Measurements from ENCODE around the gene LRTM2.

LRTM2 gene

DNA sequence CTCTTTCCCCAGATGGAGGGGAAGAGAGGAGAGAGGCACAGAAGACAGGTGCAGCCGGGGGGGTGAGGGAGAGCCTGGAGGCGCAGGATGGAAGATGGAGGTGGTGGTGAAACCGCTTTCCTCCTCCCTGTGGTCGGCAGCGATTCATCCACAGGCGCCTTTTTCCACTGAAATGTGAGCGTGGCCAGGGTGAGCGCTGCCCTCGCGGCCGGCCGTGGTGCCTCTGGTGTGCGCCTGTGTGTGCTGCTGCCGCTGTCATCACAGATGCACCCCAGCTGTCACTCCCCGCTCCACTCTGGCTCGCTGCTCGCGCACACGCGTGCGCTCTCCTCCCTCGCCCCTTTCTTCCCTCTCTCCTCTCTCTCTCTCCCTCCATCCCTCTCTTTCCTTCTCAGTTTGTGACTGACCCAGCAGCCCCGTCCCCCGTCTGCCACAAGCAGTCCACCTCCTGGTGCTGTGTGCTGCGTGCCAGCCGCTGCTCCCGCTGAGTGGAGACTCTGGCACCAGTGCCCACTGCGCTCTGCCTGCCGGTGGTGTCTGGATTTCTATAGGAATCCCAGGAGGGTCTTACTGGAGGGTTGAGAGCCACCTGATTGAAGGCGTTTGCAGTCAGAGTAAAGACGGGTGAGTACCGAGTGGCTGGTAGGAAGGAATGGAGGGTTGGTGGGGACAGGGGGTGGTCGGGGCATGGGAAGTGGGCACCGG lies at the start of gene LRTM2:
Gene LRTM2 (plus strand): TSS at position 375 of the 705 bp plus-strand sequence. CDS start 7,584 bp downstream, outside the sequence.
- Histone ChIP-seq H3K27me3 (replicated peaks; ENCODE audit: control insufficient read depth, insufficient read depth, low read length) (peaks cover 9% of the 10 kb centered on the region; the same call in 1 of the 2 replicates), H3K36me3 (ENCODE audit: control insufficient read depth, insufficient read depth, low read length) (no peaks in the 10 kb centered on the region), H3K4me3 (replicated peaks; ENCODE audit: low read depth, low read length) (no peak within 1 kb of the TSS)
- TF ChIP-seq, protein P1, sequence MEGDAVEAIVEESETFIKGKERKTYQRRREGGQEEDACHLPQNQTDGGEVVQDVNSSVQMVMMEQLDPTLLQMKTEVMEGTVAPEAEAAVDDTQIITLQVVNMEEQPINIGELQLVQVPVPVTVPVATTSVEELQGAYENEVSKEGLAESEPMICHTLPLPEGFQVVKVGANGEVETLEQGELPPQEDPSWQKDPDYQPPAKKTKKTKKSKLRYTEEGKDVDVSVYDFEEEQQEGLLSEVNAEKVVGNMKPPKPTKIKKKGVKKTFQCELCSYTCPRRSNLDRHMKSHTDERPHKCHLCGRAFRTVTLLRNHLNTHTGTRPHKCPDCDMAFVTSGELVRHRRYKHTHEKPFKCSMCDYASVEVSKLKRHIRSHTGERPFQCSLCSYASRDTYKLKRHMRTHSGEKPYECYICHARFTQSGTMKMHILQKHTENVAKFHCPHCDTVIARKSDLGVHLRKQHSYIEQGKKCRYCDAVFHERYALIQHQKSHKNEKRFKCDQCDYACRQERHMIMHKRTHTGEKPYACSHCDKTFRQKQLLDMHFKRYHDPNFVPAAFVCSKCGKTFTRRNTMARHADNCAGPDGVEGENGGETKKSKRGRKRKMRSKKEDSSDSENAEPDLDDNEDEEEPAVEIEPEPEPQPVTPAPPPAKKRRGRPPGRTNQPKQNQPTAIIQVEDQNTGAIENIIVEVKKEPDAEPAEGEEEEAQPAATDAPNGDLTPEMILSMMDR (IDR thresholded peaks at IDR 0.05; ENCODE audit: insufficient read depth, low read length, poor library complexity, severe bottlenecking): no peak
- no peak for DNase-seq (ENCODE audit: extremely low read depth, insufficient read length)

DNA sequence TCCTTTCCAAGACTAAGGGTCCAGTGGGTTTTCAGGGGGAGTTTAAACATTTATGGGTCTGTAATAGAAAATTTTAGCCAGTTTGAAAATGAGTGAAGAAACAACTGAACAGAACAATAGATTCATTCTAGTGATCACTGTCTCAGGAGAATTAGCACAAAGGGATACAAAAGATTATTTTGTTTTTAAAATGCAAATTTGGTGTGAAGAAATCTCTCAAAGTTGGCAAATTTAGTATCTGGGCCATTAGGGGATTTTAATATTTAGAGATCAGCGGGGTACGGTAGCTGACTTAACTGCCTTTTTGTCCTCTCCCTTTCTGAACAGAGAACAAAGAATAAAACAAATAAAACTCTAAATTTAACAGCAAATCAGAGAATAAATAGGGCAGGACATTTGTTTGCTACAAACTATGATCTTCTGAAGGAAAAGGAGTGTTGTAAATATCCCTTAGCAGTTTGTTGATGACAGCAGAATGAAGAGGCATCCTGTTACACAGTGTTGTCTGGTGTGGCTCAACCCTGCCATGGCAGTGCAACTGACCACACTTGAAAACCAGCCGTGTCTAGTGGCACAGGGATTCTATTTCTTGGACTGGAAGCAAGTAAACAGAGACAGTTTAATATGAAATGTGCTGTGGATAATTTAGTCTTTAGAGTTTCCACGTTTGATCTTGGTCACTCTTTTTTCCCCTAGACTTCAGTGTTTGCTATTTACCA lies 46.3 kb upstream of the LRTM2 start:
- no peak for DNase-seq (ENCODE audit: extremely low read depth, insufficient read length)
- Histone ChIP-seq H3K27me3 (replicated peaks; ENCODE audit: control insufficient read depth, insufficient read depth, low read length) (no peaks in the 10 kb centered on the region), H3K36me3 (ENCODE audit: control insufficient read depth, insufficient read depth, low read length) (no peaks in the 10 kb centered on the region; the same call in none of the 2 replicates), H3K4me3 (replicated peaks; ENCODE audit: low read depth, low read length) (no peak overlapping the region)
- TF ChIP-seq, protein P1 (IDR thresholded peaks at IDR 0.05; ENCODE audit: insufficient read depth, low read length, poor library complexity, severe bottlenecking): no peak

DNA sequence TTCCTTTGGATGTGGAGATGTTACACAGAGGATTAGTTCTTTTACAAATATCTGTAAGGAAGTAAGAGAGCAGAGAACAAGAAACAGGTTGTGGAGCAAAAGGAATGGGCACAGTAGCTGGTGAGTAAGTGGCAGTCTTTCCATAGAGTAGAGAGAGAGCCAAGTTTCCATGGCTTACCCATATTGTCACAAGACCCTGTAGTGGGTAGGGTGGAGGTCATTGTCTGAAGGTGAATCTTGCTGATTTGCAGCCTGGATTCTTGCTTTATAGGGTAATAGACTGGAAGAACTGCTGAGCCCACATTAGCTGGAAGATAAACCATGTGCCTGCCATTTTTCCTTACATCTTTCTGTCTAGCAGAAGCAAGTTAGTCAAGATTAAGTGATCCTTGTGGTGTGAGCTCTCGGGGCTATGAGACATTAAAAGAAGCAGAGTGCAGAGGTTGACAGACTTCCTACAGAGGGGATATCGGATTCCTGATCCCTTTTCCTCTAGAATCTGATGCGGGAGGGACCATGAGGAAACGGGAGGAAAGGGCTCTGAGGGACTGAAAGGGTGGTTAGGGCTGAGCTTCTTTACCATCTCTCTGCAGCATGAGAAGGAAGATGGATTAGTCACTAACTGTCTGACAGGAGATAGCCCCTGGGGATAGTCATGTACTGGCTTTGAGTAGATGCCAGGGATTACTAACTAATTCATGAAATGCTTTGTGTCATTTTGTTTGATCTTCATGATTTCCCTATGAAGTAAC lies 44.0 kb upstream of the LRTM2 start:
- DNase-seq (ENCODE audit: extremely low read depth, insufficient read length): no peak
- Histone ChIP-seq H3K4me3 (replicated peaks; ENCODE audit: low read depth, low read length) (no peak overlapping the region), H3K36me3 (ENCODE audit: control insufficient read depth, insufficient read depth, low read length) (peaks cover 2% of the 10 kb centered on the region), H3K27me3 (replicated peaks; ENCODE audit: control insufficient read depth, insufficient read depth, low read length) (no peaks in the 10 kb centered on the region)
- TF ChIP-seq, protein P1 (IDR thresholded peaks at IDR 0.05; ENCODE audit: insufficient read depth, low read length, poor library complexity, severe bottlenecking): no peak

DNA sequence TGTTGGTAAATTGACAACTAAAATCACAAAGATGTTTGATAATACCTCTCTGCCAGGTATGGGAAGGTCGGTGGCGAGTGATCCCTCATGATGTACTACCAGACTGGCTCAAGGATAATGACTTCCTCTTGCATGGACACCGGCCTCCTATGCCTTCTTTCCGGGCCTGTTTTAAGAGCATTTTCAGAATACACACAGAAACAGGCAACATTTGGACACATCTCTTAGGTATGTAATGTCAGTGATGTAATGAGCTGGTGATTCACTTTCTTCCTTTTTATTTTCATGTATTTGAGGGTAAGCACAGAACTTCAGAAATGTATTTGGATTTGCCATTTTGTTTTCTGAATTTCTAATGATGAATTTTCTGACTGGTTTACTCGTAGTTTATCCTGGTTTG lies 42.6 kb upstream of the LRTM2 start:
- Histone ChIP-seq H3K4me3 (replicated peaks; ENCODE audit: low read depth, low read length) (no peak overlapping the region), H3K27me3 (replicated peaks; ENCODE audit: control insufficient read depth, insufficient read depth, low read length) (no peaks in the 10 kb centered on the region), H3K36me3 (ENCODE audit: control insufficient read depth, insufficient read depth, low read length) (peaks cover 2% of the 10 kb centered on the region)
- TF ChIP-seq, protein P1 (IDR thresholded peaks at IDR 0.05; ENCODE audit: insufficient read depth, low read length, poor library complexity, severe bottlenecking): no peak
- no peak for DNase-seq (ENCODE audit: extremely low read depth, insufficient read length)

DNA sequence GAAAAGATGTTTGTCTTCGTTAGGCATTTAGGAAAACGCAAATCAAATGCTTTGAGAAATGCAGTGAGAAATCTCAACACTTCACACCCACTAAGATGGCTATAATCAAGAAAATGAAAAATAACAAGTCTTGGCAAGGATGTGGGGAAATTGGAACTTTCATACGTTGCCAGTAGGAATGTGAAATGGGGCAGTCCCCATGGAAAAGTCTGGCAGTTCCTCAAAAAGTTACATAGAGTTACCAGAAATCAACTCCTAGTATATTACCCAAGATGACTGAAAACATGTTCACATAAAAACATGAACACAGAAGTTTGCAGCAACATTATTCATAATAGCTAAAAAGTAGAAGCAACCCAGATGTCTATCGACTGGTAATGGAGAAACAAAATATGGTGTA lies 41.5 kb upstream of the LRTM2 start:
- TF ChIP-seq, protein P1 (IDR thresholded peaks at IDR 0.05; ENCODE audit: insufficient read depth, low read length, poor library complexity, severe bottlenecking): no peak
- H3K36me3 ChIP-seq (ENCODE audit: control insufficient read depth, insufficient read depth, low read length): peaks cover 4% of the 10 kb centered on the region

More for the DNA sequence above, 41.5 kb upstream of the LRTM2 start:
- H3K4me3 ChIP-seq (replicated peaks; ENCODE audit: low read depth, low read length): no peak overlapping the region
- H3K27me3 ChIP-seq (replicated peaks; ENCODE audit: control insufficient read depth, insufficient read depth, low read length): no peaks in the 10 kb centered on the region
- no peak for DNase-seq (ENCODE audit: extremely low read depth, insufficient read length)
